Measurements from ENCODE around the gene PIGR.
A peak's percentile ranks its signal among the peaks of the same experiment; 100 is the strongest.

The PIGR gene

DNA sequence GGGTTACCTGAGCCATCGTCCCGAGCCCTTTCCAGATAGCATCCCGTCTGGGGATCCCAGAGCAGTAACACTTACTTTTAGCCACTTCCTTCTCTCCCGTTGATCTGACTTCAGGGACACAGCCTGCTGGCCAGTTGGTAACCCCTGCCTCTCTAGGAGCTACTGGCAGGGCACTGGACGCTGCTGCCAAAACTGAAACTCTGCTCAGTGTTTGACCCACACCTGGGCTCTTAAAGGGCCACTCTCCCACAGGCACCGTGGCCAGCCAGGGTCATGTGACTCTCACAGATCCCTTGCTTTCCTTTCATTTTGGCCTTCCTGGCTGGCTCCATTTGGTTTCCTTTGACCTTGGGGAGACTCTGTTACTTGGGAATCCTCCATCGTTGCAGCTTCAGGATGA is at the start of gene PIGR:
TSS of gene PIGR (minus strand) at position 206 of the 400 bp plus-strand sequence. CDS start 5,935 bp downstream, outside the sequence.
- DNase-seq (ENCODE audit: low read depth), result no peak

DNA sequence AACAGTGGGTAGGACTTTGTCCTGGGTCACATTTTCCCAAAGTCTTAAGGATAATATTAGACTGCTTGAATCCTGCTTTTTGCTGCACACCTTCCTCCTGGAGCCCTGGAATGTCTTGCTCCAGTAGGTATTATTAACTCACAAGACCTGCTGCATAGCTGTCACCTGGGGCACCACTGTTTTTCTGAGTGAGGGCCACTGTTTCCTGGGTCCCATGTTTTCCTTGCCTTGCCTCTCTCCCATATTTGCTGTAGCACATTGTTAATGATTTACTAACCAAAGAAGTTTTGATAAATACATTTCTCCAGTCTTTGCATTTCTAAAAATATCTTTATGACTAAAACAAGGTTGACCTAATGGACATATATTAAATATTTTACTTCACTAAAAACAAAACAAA is 46.5 kb upstream of the PIGR start:
- no peak for DNase-seq (ENCODE audit: low read depth)

- no peak for DNase-seq (ENCODE audit: low read depth)
These were observed 41.6 kb upstream of the PIGR start for GRCh38 chr1:206987873-206988272.

DNA sequence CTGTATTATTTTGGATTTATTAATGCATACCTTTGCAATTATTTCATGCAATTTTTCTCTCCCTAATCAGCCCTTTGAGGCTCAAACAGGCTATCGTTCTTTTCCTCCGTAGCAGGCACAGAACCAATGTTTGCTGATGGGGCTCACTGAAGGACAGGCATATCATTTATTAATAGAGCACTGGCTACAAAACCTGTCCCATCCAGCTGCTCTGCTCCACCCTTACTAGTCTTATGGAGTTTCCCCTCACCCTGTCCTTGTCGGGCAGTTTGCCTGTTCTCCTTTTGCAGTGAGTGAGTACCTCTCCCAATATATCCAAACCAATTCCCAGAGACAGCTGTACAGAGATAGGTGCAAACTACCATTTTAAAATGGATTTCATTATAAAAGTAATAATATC is 40.6 kb upstream of the PIGR start:
- no peak for DNase-seq (ENCODE audit: low read depth)

GRCh38 chr1:206986402-206986801 is 40.1 kb upstream of the PIGR start:
- no peak for DNase-seq (ENCODE audit: low read depth)

DNA sequence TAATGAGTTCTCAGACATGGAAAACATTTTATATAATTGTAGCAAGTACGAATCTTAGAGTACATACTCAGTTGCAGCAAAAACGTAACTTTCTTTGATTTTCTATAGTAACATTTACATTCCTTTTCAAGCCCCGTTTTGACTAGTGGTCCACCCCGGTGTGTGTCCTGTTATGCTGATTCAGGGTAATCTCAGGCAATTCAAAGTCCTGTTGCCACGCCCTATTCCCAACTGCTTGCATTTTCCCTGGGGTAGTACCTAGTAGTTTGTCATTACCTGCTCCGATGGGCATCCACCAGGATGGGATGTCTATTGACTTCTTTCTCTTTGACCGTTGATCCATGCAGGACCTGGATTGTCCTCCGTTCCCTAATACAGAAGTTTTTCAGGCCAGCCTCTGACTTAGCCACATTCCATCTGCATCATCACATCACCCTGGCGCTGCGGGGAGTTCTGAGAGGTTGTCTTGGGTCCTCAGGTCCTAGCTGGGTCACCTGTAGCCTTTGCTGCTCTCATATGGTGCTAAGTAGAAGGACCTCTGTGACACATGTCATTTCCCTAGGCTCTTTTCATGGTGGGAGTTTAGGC is 39.0 kb upstream of the PIGR start:
- no peak for DNase-seq (ENCODE audit: low read depth)

DNA sequence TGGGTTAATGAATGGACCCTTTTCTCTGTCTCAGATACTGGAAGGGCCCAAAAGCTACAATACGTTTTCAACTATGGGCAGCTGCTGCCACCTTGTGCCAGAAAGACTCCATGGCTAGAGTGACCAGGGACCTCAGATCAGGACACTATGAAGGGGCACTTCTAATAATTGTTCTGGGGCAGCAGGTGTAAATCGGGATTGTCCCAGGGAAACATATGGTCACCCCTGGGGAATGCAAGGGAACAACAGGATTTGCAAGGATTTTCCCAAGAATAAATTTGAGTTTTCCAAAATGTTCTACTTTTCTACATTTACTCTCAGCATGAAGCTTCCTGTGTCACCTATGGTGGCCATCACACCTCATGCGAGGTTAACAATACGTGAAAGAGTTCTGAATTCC is 36.0 kb upstream of the PIGR start:
- DNase-seq (ENCODE audit: low read depth), result peak; percentile 33

- DNase-seq (ENCODE audit: low read depth), result no peak
These were observed 33.2 kb upstream of the PIGR start for GRCh38 chr1:206979379-206980043.

DNA sequence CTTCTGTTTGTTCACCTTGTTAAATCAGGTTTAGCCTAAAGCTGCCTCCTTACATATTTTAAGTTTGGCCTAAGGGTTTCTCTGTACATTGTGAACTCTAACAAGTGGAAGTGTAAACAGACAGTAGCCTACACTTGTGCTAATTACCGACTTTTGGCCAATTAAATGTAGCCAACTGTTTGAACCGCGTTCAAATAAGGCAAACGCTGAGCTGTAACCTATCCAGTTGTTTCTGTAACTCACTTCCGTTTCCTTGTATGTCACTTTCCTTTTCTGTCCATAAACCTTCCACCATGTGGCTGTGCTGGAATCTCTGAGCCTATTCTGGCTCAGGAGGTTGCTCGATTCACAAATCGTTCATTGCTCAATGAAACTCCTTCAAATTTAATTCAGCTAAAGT is 32.0 kb upstream of the PIGR start:
- no peak for DNase-seq (ENCODE audit: low read depth)

GRCh38 chr1:206975306-206975705 is 29.0 kb upstream of the PIGR start:
- DNase-seq (ENCODE audit: low read depth), result no peak

DNA sequence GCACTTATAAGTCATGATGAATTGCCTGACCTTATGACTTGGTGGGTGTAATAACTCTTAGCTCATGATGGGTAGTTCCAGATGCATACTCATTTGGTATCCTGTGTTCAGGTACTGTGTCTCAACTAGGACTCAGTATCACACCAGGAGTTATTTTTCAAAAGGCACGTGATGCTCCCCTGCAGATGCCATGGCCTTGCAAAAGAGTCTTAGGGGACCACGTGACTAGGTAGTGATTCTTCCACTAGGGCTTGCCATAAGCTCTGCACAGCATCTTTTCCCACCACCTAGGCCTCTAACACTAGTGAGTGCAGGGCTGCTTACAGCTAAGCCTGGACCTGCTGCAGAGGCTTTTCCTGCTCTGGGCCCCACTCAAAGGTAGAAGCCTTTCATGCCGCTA is 27.9 kb upstream of the PIGR start:
- DNase-seq (ENCODE audit: low read depth), result no peak

DNA sequence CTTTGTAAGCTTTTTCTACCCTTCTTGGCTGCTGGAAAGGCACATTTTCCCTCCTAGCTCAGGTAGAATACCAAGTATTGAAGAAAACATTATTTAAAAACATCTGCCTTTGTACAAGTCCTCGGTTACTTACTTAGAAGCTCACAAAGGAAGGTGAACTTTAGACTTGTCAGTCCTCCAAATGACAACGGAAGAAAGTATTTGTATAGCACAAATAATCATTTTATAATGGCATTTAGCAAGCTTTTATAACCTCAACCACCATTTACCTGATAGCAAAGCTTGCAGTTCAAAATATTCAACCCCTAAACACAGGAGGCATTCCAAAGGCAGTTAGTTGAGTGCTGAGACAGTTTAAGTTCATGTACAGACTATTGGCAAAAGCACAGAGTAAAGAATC is 26.5 kb upstream of the PIGR start:
- DNase-seq (ENCODE audit: low read depth), result no peak

DNA sequence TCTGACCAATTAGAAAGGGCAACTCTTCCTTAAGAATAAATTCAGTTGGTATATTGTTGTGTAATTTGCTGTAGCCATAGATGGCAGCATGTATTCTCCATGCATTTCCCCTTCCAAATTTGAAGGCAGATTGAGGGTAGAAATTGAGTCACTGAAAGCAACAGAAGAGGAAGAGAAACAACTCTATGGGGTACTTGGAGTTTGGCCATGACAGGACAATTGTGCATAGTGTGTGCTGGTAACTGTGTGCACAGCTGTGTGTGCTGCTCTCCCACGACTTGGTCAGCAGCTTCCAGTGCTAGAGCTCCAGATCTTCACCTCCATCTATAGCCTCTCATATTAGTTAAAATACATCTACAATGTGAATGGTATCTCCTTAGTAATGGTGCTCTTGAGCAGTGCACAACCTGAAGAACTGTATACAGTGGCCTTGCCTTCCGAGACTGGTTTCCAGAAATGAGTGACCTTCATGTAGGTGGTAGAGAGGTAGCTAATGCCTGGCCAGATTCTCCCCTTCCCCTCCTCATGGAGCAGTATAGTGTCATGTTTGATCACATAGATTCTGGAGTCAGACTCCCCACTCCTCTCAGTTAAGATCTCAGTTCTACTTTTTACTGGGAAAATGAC is 24.9 kb upstream of the PIGR start:
- no peak for DNase-seq (ENCODE audit: low read depth)

GRCh38 chr1:206970446-206970845 is 24.2 kb upstream of the PIGR start, which contains the start of gene FCAMR:
Gene FCAMR, minus strand, starts transcription at chr1:206970460. Its CDS starts 335 bp downstream, at chr1:206970125.
- no peak for DNase-seq (ENCODE audit: low read depth)

GRCh38 chr1:206969090-206969489 is 22.8 kb upstream of the PIGR start:
- no peak for DNase-seq (ENCODE audit: low read depth)

DNA sequence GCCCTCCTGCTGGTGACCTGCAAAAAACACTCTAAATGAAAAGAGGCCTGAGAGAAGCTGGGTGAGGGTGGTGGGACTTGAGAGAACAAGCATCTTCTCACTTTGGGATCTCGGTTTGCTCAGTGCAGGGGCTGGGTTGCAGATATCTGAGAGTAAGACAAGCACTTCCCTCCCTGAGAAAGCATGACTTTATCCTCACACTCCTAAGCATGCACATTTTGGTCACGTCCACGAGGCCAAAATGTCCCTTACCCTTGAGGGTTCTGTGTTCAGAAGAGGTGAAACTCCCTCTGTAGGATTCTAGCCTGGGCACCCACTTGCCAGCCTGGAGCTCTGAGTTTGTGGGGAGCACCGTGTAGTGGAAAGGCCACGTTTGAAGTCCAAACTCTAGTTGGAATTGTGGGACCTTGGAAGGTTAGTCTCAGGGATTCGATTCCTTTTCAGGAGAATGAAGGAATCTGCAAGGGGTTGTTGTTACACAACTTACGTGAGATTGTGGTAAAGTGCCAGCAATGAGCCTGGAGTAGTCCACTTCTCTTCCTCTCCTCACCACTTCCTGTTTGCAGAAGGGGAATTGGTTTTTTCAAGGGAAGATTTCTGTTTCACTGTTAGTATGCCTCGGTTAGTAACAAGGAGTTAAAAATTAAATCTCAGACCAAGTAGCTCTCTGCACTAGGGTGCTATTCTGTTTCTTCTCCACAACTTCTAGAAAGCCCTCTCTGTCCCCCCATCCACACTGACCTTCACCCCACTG is 21.0 kb upstream of the PIGR start:
- no peak for DNase-seq (ENCODE audit: low read depth)

- DNase-seq (ENCODE audit: low read depth), result no peak
These were observed 19.5 kb upstream of the PIGR start for GRCh38 chr1:206965781-206966180.

GRCh38 chr1:206963740-206964139 is 17.5 kb upstream of the PIGR start:
- no peak for DNase-seq (ENCODE audit: low read depth)

- DNase-seq (ENCODE audit: low read depth), result no peak
These were observed 16.9 kb upstream of the PIGR start for GRCh38 chr1:206963119-206963712.

- DNase-seq (ENCODE audit: low read depth), result no peak
These were observed 16.0 kb upstream of the PIGR start for GRCh38 chr1:206962272-206962671.

DNA sequence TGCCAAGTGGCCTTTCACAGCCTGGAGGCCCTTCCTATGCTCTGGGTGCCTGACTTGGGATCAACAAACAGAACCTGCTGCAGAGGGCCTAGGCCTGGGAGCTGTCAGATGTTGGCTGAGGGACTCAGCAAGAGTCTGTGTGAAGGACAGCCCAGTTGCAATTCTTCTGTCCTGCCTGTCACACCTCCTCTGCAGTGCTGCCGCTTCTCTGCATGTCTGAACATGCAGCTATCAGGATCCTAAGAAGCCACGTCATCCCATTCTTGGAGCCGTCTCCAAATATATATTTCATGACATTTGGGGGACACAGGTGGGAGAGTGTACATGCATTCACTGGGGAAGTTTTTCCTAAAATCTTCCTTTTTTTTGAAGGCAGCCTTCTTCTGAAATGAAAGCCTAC is 15.4 kb upstream of the PIGR start:
- no peak for DNase-seq (ENCODE audit: low read depth)

- no peak for DNase-seq (ENCODE audit: low read depth)
These were observed 14.6 kb upstream of the PIGR start for GRCh38 chr1:206960676-206961386.
